ENCODE data around the gene ARHGAP12.

DNA sequence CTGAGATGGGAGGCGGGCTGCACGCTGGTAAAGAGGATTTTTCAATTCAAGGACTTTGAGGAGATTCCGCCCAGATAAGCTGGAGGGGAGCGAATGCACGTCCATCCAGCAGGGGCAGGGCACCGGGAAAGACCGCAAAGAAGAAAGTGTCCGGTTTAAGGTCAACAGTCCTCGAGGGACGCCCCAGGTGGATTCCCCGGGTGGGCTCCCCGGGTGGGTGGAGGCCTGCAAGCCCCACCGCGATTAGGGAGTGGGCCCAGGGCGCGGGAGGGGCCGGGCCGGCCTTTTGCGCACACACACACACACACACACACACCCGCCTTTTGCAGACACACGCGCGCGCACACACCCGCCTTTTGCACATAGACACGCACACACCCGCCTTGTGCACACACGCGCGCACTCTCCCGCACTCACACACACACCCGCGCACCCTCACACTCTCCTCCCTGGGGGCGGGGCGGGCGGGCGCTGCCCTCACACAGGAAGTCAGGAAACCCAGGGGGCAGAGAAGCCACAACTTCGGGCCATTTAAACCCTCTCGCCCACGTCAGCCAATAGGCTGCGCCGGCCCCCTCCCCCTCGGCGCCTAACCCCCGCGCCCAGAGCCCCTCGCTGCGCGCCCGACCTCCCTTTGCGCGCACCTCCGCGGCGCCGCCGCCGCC, 615 bp downstream of the ARHGAP12 start:
- TF ChIP-seq, protein P1, sequence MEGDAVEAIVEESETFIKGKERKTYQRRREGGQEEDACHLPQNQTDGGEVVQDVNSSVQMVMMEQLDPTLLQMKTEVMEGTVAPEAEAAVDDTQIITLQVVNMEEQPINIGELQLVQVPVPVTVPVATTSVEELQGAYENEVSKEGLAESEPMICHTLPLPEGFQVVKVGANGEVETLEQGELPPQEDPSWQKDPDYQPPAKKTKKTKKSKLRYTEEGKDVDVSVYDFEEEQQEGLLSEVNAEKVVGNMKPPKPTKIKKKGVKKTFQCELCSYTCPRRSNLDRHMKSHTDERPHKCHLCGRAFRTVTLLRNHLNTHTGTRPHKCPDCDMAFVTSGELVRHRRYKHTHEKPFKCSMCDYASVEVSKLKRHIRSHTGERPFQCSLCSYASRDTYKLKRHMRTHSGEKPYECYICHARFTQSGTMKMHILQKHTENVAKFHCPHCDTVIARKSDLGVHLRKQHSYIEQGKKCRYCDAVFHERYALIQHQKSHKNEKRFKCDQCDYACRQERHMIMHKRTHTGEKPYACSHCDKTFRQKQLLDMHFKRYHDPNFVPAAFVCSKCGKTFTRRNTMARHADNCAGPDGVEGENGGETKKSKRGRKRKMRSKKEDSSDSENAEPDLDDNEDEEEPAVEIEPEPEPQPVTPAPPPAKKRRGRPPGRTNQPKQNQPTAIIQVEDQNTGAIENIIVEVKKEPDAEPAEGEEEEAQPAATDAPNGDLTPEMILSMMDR (IDR thresholded peaks at IDR 0.05 in 8 of 11, conservative IDR thresholded peaks at IDR 0.05 in 3 of 11): peak in 4 of 11 experiments; percentile 27 to 41 (median 36)
- TF ChIP-seq POLR2A (IDR thresholded peaks at IDR 0.05) (no peak), POLR2AphosphoS5 (IDR thresholded peaks at IDR 0.05) (no peak)

All from spleen (tissue), 7 donors.